ENCODE data around the gene ZNF512.
"Not testable (repeated sequence)": the region's sequence is repeated elsewhere in the genome, so short reads cannot be mapped to it uniquely, and the experiment has no call there.

Gene ZNF512, protein sequence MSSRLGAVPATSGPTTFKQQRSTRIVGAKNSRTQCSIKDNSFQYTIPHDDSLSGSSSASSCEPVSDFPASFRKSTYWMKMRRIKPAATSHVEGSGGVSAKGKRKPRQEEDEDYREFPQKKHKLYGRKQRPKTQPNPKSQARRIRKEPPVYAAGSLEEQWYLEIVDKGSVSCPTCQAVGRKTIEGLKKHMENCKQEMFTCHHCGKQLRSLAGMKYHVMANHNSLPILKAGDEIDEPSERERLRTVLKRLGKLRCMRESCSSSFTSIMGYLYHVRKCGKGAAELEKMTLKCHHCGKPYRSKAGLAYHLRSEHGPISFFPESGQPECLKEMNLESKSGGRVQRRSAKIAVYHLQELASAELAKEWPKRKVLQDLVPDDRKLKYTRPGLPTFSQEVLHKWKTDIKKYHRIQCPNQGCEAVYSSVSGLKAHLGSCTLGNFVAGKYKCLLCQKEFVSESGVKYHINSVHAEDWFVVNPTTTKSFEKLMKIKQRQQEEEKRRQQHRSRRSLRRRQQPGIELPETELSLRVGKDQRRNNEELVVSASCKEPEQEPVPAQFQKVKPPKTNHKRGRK

DNA sequence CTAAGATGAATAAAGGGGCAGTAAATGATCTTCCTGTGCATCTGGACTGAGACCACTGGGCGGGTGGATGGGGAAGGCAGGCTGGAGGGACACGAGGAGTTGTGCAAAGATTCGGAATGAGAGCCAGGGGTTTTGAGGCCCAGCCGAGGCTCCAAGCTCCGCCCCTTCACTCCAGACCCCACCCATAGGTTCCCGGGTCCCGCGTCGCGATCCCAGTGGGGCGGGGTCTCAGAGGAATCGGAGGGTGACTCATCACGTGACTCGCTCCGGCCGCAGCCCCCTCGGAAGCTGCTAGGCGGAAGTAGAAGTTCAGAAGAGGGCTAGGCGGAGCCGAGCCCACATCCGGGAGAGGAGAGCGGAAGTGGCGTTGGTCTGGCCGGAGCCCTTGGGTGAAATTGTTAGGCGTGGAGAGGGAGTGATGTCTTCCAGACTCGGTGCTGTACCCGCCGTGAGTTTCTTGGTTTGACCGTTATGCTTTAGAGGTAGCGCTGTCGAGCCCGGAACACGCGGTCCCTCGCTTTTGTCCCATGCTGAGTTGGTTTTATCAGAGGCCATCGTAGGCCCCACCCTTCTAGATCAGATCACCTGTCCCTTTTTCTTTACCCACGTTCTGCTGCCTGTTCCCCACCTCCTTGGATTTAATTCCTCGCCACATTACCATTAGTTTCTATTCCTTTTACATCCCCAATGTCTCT, at the start of gene ZNF512:
ZNF512 (plus strand) TSS at position 348 of the 695 bp plus-strand sequence; CDS start at position 419, 71 bp downstream.
- TF ChIP-seq, protein P1, sequence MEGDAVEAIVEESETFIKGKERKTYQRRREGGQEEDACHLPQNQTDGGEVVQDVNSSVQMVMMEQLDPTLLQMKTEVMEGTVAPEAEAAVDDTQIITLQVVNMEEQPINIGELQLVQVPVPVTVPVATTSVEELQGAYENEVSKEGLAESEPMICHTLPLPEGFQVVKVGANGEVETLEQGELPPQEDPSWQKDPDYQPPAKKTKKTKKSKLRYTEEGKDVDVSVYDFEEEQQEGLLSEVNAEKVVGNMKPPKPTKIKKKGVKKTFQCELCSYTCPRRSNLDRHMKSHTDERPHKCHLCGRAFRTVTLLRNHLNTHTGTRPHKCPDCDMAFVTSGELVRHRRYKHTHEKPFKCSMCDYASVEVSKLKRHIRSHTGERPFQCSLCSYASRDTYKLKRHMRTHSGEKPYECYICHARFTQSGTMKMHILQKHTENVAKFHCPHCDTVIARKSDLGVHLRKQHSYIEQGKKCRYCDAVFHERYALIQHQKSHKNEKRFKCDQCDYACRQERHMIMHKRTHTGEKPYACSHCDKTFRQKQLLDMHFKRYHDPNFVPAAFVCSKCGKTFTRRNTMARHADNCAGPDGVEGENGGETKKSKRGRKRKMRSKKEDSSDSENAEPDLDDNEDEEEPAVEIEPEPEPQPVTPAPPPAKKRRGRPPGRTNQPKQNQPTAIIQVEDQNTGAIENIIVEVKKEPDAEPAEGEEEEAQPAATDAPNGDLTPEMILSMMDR (IDR thresholded peaks at IDR 0.05; ENCODE audit: low read depth, low read length, missing control alignments): no peak
- H3K4me3 ChIP-seq (ENCODE audit: low read depth, low read length): peak within 1 kb of the TSS; percentile 77
- DNase-seq (ENCODE audit: low read depth): peak; percentile 67
- in situ Hi-C loops (cut with HindIII; ENCODE audit: low sequenced_read_pairs): no loop called here

DNA sequence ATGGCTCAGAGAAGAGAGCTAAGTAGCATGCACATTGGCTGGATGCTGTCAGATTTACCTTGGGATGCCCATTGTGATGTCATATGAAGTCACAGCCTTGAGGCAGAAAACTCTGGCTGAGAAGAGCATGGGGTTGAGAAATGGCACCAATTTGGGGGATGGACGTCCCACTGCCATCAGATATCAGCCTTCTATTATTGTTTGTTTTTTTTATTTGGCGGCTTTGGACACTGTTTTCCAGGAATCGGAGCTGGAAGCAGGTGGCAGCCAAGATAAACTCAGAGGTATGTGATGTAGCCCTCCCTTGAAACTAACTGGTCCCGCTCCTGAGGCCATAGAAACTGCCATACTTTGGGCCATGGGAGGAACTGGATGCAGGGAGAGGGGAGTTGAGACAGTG, 45.6 kb upstream of the ZNF512 start:
- no peak overlapping the region for H3K4me3 ChIP-seq (ENCODE audit: low read depth, low read length)
- no peak for DNase-seq (ENCODE audit: low read depth)
- TF ChIP-seq, protein P1 (IDR thresholded peaks at IDR 0.05; ENCODE audit: low read depth, low read length, missing control alignments): no peak
- in situ Hi-C loops (cut with HindIII; ENCODE audit: low sequenced_read_pairs): loop anchor here (5.0 kb wide), 1 partner anchor 35 kb away; no protein-coding TSS in a partner anchor

DNA sequence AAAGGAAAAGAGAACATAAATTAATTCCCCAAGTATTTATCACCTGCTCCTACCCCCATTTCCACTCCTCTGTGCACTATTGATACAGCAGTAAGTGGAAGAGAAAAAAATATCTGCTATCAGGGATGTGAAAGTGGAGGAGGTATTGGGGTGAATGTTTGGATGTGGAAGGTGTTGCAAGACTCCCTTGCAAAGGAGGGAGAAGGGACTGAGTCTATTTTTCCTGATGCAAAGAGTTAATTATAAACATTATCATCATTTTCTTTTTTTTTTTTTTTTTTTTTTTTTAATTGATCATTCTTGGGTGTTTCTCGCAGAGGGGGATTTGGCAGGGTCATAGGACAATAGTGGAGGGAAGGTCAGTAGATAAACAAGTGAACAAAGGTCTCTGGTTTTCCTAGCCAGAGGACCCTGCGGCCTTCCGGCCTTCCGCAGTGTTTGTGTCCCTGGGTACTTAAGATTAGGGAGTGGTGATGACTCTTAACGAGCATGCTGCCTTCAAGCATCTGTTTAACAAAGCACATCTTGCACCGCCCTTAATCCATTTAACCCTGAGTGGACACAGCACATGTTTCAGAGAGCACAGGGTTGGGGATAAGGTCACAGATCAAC, 43.9 kb upstream of the ZNF512 start:
- not testable (repeated sequence) for DNase-seq (ENCODE audit: low read depth); H3K4me3 ChIP-seq (ENCODE audit: low read depth, low read length)
- in situ Hi-C loops (cut with HindIII; ENCODE audit: low sequenced_read_pairs): loop anchor here (5.0 kb wide), 1 partner anchor 37 kb away; no protein-coding TSS in a partner anchor

DNA sequence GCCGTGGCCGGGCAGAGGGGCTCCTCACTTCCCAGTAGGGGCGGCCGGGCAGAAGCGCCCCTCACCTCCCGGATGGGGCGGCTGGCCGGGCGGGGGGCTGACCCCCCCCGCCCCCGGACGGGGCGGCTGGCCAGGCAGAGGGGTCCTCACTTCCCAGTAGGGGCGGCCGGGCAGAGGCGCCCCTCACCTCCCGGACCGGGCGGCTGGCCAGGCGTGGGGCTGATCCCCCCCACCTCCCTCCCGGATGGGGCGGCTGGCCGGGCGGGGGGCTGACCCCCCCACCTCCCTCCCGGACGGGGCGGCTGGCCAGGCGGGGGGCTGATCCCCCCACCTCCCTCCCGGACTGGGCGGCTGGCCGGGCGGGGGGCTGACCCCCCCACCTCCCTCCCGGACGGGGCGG, 43.2 kb upstream of the ZNF512 start:
- not testable (repeated sequence) for H3K4me3 ChIP-seq (ENCODE audit: low read depth, low read length); DNase-seq (ENCODE audit: low read depth)
- in situ Hi-C loops (cut with HindIII; ENCODE audit: low sequenced_read_pairs): loop anchor here (5.0 kb wide), 1 partner anchor 37 kb away; no protein-coding TSS in a partner anchor

DNA sequence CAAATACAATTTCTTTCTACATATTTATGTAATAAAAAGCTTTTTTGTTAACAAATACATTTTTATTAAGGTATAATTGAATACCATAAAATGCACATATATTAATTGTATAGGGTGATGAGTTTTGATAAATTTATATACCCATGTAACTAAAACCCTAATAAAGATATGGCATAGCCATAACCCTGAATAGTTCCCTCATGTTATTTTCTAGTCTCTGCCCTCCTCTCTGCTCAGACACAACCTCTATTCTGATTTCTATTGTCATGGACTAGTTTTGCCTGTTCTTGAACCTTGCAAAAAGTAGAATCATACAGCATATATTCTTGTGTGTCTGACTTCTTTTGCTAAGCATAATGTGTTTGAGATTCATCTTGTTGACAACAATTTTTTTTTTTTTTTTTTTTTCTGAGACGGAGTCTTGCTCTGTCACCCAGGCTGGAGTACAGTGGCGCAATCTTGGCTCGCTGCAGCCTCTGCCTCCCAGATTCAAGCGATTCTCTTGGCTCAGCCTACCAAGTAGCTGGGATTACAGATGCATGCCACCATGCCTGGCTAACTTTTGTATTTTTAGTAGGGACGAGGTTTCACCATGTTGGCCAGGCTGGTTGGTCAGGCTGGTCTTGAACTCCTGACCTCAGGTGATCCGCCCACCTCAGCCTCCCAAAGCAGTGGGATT, 38.6 kb upstream of the ZNF512 start:
- TF ChIP-seq, protein P1 (IDR thresholded peaks at IDR 0.05; ENCODE audit: low read depth, low read length, missing control alignments): no peak
- in situ Hi-C loops (cut with HindIII; ENCODE audit: low sequenced_read_pairs): no loop called here
- DNase-seq (ENCODE audit: low read depth): no peak
- H3K4me3 ChIP-seq (ENCODE audit: low read depth, low read length): no peak overlapping the region

DNA sequence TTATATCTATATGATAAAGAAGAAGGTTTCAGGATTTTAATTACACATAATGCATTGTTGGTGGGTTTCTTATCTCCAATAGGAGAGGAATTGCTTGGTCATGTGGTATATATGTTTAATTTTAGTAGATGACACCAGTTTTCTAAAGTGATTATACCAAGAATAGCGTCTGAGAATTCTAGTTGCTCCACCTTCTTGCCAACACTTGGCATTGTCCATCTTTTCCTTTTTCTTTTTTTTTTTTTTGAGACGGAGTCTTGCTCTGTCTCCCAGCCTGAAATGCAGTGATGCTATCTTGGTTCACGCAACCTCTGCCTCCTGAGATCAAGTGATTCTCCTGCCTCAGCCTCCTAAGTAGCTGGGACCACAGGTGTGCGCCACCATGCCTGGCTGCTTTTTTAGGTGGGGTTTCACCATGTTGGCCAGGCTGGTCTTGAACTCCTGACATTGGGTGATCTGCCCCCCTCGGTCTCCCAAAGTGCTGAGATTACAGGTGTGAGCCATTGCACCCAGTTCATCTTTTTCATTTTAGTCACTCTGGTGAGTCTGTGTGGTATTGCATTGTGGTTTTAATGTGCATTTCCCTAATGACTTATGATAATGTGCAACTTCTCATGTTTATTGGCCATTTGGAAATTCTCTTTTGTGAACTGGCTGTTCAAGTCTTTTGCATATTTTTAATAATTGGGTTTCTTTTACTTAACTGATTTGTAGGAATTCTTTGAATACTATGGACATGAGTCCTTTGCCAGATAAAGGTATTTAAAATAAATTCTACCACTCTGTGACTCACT, 37.3 kb upstream of the ZNF512 start:
- H3K4me3 ChIP-seq (ENCODE audit: low read depth, low read length): no peak overlapping the region
- TF ChIP-seq, protein P1 (IDR thresholded peaks at IDR 0.05; ENCODE audit: low read depth, low read length, missing control alignments): no peak
- in situ Hi-C loops (cut with HindIII; ENCODE audit: low sequenced_read_pairs): no loop called here
- DNase-seq (ENCODE audit: low read depth): peak; percentile 26
